H1 (cell line): Measurements from ENCODE around the gene INHA. TPM values are rescaled to one million over a fixed set of nuclear protein-coding genes. Genes with fewer than 3 reads are reported as not detected.
A peak's percentile ranks its signal among the peaks of the same experiment; 100 is the strongest.

Experiments
- SAP30 ChIP-seq: fragments of 300-600 bp; sonication (generic); IDR thresholded peaks from 2 replicates; pipeline ENCODE4 v1.7.1; 2012; ENCODE audit warnings: low read length, moderate library complexity, mild to moderate bottlenecking, inconsistent platforms; ENCODE audit not compliant: insufficient read depth, insufficient replicate concordance
- SP1 ChIP-seq: IDR thresholded peaks from 2 replicates; pipeline ENCODE4 v1.6.1; 2011; ENCODE audit warnings: low read depth, low read length
- polyA plus RNA-seq, 7 experiments: library from polyadenylated mRNA; depleted of rRNA in 3 of 7; stranded (reverse) in 5 of 7; unstranded in 2 of 7; fragments of >200 nt in 5 of 7; fragments of 200-250 nt in 2 of 7; gene quantifications; 1 replicate in 5 of 7; 2 replicates in 1 of 7; 4 replicates in 1 of 7; pipeline versions ENCODE4 v1.2.1 to v1.2.3, GENCODE V29; 2011 to 2013; ENCODE audit warnings: missing spikeins in 2 of 7, mixed read lengths in 2 of 7
- total RNA-seq: library from RNA; stranded (reverse); fragmentation: NEBNext Ultra II Directional; extraction: Animal tissue kit (Norgen Biotek cat#: 25700); gene quantifications from 2 replicates; pipeline ENCODE4 v1.2.1, GENCODE V29; 2021

Gene INHA
- total and polyA plus RNA-seq, 2 of the 8 experiments (the other 6 are each of a cell fraction or from before 2014, with no cell fraction given) = 0.65 to 2.7 TPM

- TF ChIP-seq SP1 (peak; percentile 53; the same call in 1 of the 2 replicates), SAP30 (peak; percentile 98)
These were observed 25.6 kb downstream of the INHA start, which contains the start of gene STK11IP (continued) for GRCh38 chr2:219597552-219598307.
